ENCODE measurements around the gene CHRNA1. TPM values are rescaled to one million over a fixed set of nuclear protein-coding genes. Genes with fewer than 3 reads are reported as not detected.
A peak's percentile ranks its signal among the peaks of the same experiment; 100 is the strongest.

The CHRNA1 gene
- total RNA-seq, 1 donor from 2014 or later = not detected

GRCh38 chr2:174781996-174782395, 17.7 kb upstream of the CHRNA1 start:
- DNase-seq (ENCODE audit: low spot score) = no peak

- no peak for DNase-seq (ENCODE audit: low spot score)
Observed at GRCh38 chr2:174781298-174781697, 17.0 kb upstream of the CHRNA1 start.

GRCh38 chr2:174780856-174781255, 16.6 kb upstream of the CHRNA1 start:
- no peak for DNase-seq (ENCODE audit: low spot score)

- no peak for DNase-seq (ENCODE audit: low spot score)
Observed at GRCh38 chr2:174780191-174780840, 16.0 kb upstream of the CHRNA1 start.

GRCh38 chr2:174779361-174779928, 15.2 kb upstream of the CHRNA1 start:
- no peak for DNase-seq (ENCODE audit: low spot score)

- peak; percentile 69 for DNase-seq (ENCODE audit: low spot score)
Observed at GRCh38 chr2:174778085-174778981, 14.1 kb upstream of the CHRNA1 start.

- no peak for DNase-seq (ENCODE audit: low spot score)
Observed at GRCh38 chr2:174777347-174778084, 13.2 kb upstream of the CHRNA1 start.

GRCh38 chr2:174776675-174777074, 12.4 kb upstream of the CHRNA1 start:
- DNase-seq (ENCODE audit: low spot score) = no peak

GRCh38 chr2:174776223-174776622, 12.0 kb upstream of the CHRNA1 start:
- DNase-seq (ENCODE audit: low spot score) = no peak

GRCh38 chr2:174775571-174775980, 11.3 kb upstream of the CHRNA1 start:
- no peak for DNase-seq (ENCODE audit: low spot score)

GRCh38 chr2:174774886-174775285, 10.6 kb upstream of the CHRNA1 start:
- no peak for DNase-seq (ENCODE audit: low spot score)

- DNase-seq (ENCODE audit: low spot score) = no peak
Observed at GRCh38 chr2:174773215-174773614, 8.9 kb upstream of the CHRNA1 start.

GRCh38 chr2:174772472-174772801, 8.2 kb upstream of the CHRNA1 start:
- DNase-seq (ENCODE audit: low spot score) = no peak

- DNase-seq (ENCODE audit: low spot score) = peak; percentile 79
Observed at GRCh38 chr2:174771631-174772471, 7.6 kb upstream of the CHRNA1 start.

- no peak for DNase-seq (ENCODE audit: low spot score)
Observed at GRCh38 chr2:174771136-174771535, 6.9 kb upstream of the CHRNA1 start.

GRCh38 chr2:174768557-174768956, 4.3 kb upstream of the CHRNA1 start:
- no peak for DNase-seq (ENCODE audit: low spot score)

GRCh38 chr2:174766271-174766670, 2.0 kb upstream of the CHRNA1 start:
- no peak for DNase-seq (ENCODE audit: low spot score)

GRCh38 chr2:174765576-174765975, 1.3 kb upstream of the CHRNA1 start:
- no peak for DNase-seq (ENCODE audit: low spot score)

- DNase-seq (ENCODE audit: low spot score) = no peak
Observed at GRCh38 chr2:174763780-174764179, 492 bp downstream of the CHRNA1 start.

GRCh38 chr2:174762464-174762863, 1.8 kb downstream of the CHRNA1 start:
- DNase-seq (ENCODE audit: low spot score) = no peak

- no peak for DNase-seq (ENCODE audit: low spot score)
Observed at GRCh38 chr2:174761837-174762236, 2.4 kb downstream of the CHRNA1 start.
